ENCODE results near the gene CSMD2. TPM values are rescaled to one million over a fixed set of nuclear protein-coding genes. Genes with fewer than 3 reads are reported as not detected.
"Not testable (repeated sequence)": the region's sequence is repeated elsewhere in the genome, so short reads cannot be mapped to it uniquely, and the experiment has no call there.

CSMD2 gene
- total RNA-seq, 5 donors from 2014 or later (not counting 1 experiment from before 2014, with no cell fraction given): 0.03 TPM; not detected in 4

- CTCF ChIA-PET: no interaction called here
- Histone ChIP-seq H3K27ac (ENCODE audit: low read length) (no peak overlapping the region), H3K36me3 (ENCODE audit: control insufficient read depth in 2 of 2, extremely low read depth in 1 of 2, insufficient read depth in 1 of 2, low read length in 1 of 2) (no peaks in the 10 kb centered on the region), H3K4me1 (ENCODE audit: control insufficient read depth in 1 of 2, extremely low read depth in 1 of 2, insufficient read depth in 2 of 2, low read length in 2 of 2) (no peaks in the 10 kb centered on the region), H3K9me3 (no peaks in the 10 kb centered on the region), H3K27me3 (replicated peaks in 1 of 2; ENCODE audit: control insufficient read depth in 2 of 2, extremely low read depth in 1 of 2, insufficient read depth in 2 of 2, low read length in 1 of 2) (peaks cover 0 to 45% of the 10 kb centered on the region in 2 experiments), H3K4me3 (ENCODE audit: control insufficient read depth in 1 of 2, extremely low read depth in 1 of 2, low read length in 1 of 2) (no peak overlapping the region)
- Mint-ChIP-seq H3K9me3 (no peaks in the 10 kb centered on the region), H3K4me1 (no peaks in the 10 kb centered on the region), H3K4me3 (no peak overlapping the region), H3K27ac (no peak overlapping the region), H3K27me3 (peaks cover 14 to 31% of the 10 kb centered on the region in 2 donors), H3K36me3 (no peaks in the 10 kb centered on the region)
- 80% methylated on average over 3 of the region's 9 CpGs for WGBS (ENCODE audit: insufficient coverage)
- ATAC-seq (replicated peaks in 1 of 4) (no peak), DNase-seq (no peak)
- POLR2A ChIA-PET: no interaction called here
Observed at GRCh38 chr1:33516428-33516827, 648.6 kb downstream of the CSMD2 start.

DNA sequence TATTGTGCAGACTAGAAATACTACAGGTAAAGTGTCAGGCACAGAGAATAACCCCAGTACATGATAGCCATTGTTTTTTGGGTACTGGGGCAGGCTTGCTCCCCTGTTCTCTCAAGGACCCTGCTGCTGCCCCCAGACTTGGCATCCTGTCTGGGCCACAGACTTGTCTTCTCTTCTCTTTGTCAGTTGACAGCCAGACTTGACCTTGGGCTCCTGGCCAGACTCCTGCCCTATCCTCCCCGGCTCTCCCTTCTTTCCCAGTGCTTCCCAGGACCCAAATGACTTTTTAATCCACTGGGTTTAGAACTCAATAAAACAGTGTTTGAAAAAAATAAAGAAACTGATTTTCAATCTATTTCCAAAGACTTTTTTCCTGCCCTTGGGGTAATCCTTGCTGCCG, 649.4 kb downstream of the CSMD2 start:
- 100% methylated on average over 1 of the region's 2 CpGs for WGBS (ENCODE audit: insufficient coverage)
- Histone ChIP-seq H3K4me1 (ENCODE audit: control insufficient read depth in 1 of 2, extremely low read depth in 1 of 2, insufficient read depth in 2 of 2, low read length in 2 of 2) (no peaks in the 10 kb centered on the region), H3K36me3 (ENCODE audit: control insufficient read depth in 2 of 2, extremely low read depth in 1 of 2, insufficient read depth in 1 of 2, low read length in 1 of 2) (no peaks in the 10 kb centered on the region), H3K27me3 (replicated peaks in 1 of 2; ENCODE audit: control insufficient read depth in 2 of 2, extremely low read depth in 1 of 2, insufficient read depth in 2 of 2, low read length in 1 of 2) (peaks cover 0 to 40% of the 10 kb centered on the region in 2 experiments), H3K4me3 (ENCODE audit: control insufficient read depth in 1 of 2, extremely low read depth in 1 of 2, low read length in 1 of 2) (no peak overlapping the region), H3K9me3 (no peaks in the 10 kb centered on the region), H3K27ac (ENCODE audit: low read length) (no peak overlapping the region)
- Mint-ChIP-seq H3K4me1 (no peaks in the 10 kb centered on the region), H3K27ac (no peak overlapping the region), H3K27me3 (peaks cover 13 to 30% of the 10 kb centered on the region in 2 donors), H3K36me3 (no peaks in the 10 kb centered on the region), H3K4me3 (no peak overlapping the region), H3K9me3 (no peaks in the 10 kb centered on the region)
- CTCF ChIA-PET: no interaction called here
- POLR2A ChIA-PET: no interaction called here
- DNase-seq: no peak
- ATAC-seq (replicated peaks in 1 of 4): no peak

DNA sequence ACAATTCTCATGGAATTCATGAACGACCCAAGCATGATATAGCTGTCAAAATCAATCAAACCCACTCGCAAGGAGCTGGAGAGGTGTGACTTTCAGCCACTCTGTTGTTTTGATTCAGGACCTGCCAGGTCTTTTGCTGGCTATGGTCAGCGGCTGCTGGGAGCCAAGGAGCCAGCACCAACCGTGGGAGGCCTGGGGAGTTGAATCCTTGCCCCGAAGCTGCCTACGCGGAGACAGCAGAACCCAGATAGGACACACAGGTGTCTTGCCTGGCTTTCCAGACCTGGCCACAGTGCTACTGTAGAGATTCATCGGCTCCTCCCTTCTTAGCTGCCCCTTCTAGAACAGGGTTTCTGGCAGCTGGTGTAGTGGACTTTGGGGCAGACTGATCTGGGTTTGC, 649.9 kb downstream of the CSMD2 start:
- WGBS (ENCODE audit: insufficient coverage): 85% methylated on average over 7 of the region's 8 CpGs
- no peaks in the 10 kb centered on the region for H3K9me3 Mint-ChIP-seq
- H3K27ac Mint-ChIP-seq: no peak overlapping the region
- no peaks in the 10 kb centered on the region for H3K36me3 Mint-ChIP-seq
- no peaks in the 10 kb centered on the region for H3K4me1 Mint-ChIP-seq
- Histone ChIP-seq H3K36me3 (ENCODE audit: control insufficient read depth in 2 of 2, extremely low read depth in 1 of 2, insufficient read depth in 1 of 2, low read length in 1 of 2) (no peaks in the 10 kb centered on the region), H3K4me1 (ENCODE audit: control insufficient read depth in 1 of 2, extremely low read depth in 1 of 2, insufficient read depth in 2 of 2, low read length in 2 of 2) (no peaks in the 10 kb centered on the region), H3K27ac (ENCODE audit: low read length) (no peak overlapping the region), H3K9me3 (no peaks in the 10 kb centered on the region), H3K27me3 (replicated peaks in 1 of 2; ENCODE audit: control insufficient read depth in 2 of 2, extremely low read depth in 1 of 2, insufficient read depth in 2 of 2, low read length in 1 of 2) (peaks cover 0 to 37% of the 10 kb centered on the region in 2 experiments), H3K4me3 (ENCODE audit: control insufficient read depth in 1 of 2, extremely low read depth in 1 of 2, low read length in 1 of 2) (no peak overlapping the region)
- no peak overlapping the region for H3K4me3 Mint-ChIP-seq
- no peak for DNase-seq
- H3K27me3 Mint-ChIP-seq: peaks cover 13 to 32% of the 10 kb centered on the region in 2 donors
- CTCF ChIA-PET: no interaction called here
- POLR2A ChIA-PET: no interaction called here
- no peak for ATAC-seq (replicated peaks in 1 of 4)

- Histone ChIP-seq H3K4me1 (ENCODE audit: control insufficient read depth in 1 of 2, extremely low read depth in 1 of 2, insufficient read depth in 2 of 2, low read length in 2 of 2) (no peaks in the 10 kb centered on the region), H3K9me3 (no peaks in the 10 kb centered on the region), H3K27ac (ENCODE audit: low read length) (no peak overlapping the region), H3K36me3 (ENCODE audit: control insufficient read depth in 2 of 2, extremely low read depth in 1 of 2, insufficient read depth in 1 of 2, low read length in 1 of 2) (no peaks in the 10 kb centered on the region), H3K27me3 (replicated peaks in 1 of 2; ENCODE audit: control insufficient read depth in 2 of 2, extremely low read depth in 1 of 2, insufficient read depth in 2 of 2, low read length in 1 of 2) (peaks cover 0 to 16% of the 10 kb centered on the region in 2 experiments), H3K4me3 (ENCODE audit: control insufficient read depth in 1 of 2, extremely low read depth in 1 of 2, low read length in 1 of 2) (no peak overlapping the region)
- WGBS (ENCODE audit: insufficient coverage): 77% methylated on average over 4 of the region's 6 CpGs
- Mint-ChIP-seq H3K36me3 (no peaks in the 10 kb centered on the region), H3K4me3 (no peak overlapping the region), H3K27ac (no peak overlapping the region), H3K4me1 (no peaks in the 10 kb centered on the region), H3K27me3 (peaks cover 13 to 22% of the 10 kb centered on the region in 2 donors), H3K9me3 (no peaks in the 10 kb centered on the region)
- DNase-seq (no peak), ATAC-seq (replicated peaks in 1 of 4) (no peak)
- CTCF ChIA-PET: no interaction called here
- POLR2A ChIA-PET: no interaction called here
Observed at GRCh38 chr1:33512226-33513011, 652.6 kb downstream of the CSMD2 start.

- H3K27me3 ChIP-seq (replicated peaks in 1 of 2; ENCODE audit: control insufficient read depth in 2 of 2, extremely low read depth in 1 of 2, insufficient read depth in 2 of 2, low read length in 1 of 2); H3K4me1 ChIP-seq (ENCODE audit: control insufficient read depth in 1 of 2, extremely low read depth in 1 of 2, insufficient read depth in 2 of 2, low read length in 2 of 2); H3K4me1 Mint-ChIP-seq; DNase-seq; H3K36me3 Mint-ChIP-seq; ATAC-seq (replicated peaks in 1 of 4); H3K27me3 Mint-ChIP-seq; H3K27ac ChIP-seq (ENCODE audit: low read length); H3K27ac Mint-ChIP-seq; H3K9me3 Mint-ChIP-seq; H3K36me3 ChIP-seq (ENCODE audit: control insufficient read depth in 2 of 2, extremely low read depth in 1 of 2, insufficient read depth in 1 of 2, low read length in 1 of 2); H3K9me3 ChIP-seq; CTCF ChIA-PET; H3K4me3 Mint-ChIP-seq; POLR2A ChIA-PET; H3K4me3 ChIP-seq (ENCODE audit: control insufficient read depth in 1 of 2, extremely low read depth in 1 of 2, low read length in 1 of 2): not testable (repeated sequence)
- WGBS (ENCODE audit: insufficient coverage): 89% methylated on average over 9 of the region's 24 CpGs
Observed at GRCh38 chr1:33509276-33509675, 655.8 kb downstream of the CSMD2 start.

- Mint-ChIP-seq H3K36me3 (no peaks in the 10 kb centered on the region), H3K4me1 (no peaks in the 10 kb centered on the region), H3K4me3 (no peak overlapping the region), H3K9me3 (no peaks in the 10 kb centered on the region), H3K27me3 (peaks cover 1 to 7% of the 10 kb centered on the region in 2 donors), H3K27ac (no peak overlapping the region)
- H3K36me3 ChIP-seq (ENCODE audit: control insufficient read depth in 2 of 2, extremely low read depth in 1 of 2, insufficient read depth in 1 of 2, low read length in 1 of 2): no peaks in the 10 kb centered on the region
- no peak overlapping the region for H3K4me3 ChIP-seq (ENCODE audit: control insufficient read depth in 1 of 2, extremely low read depth in 1 of 2, low read length in 1 of 2)
- POLR2A ChIA-PET: interaction anchor here in 1 of 2 donors (0.8 kb wide), 1 partner anchor 48 kb away, joined by 13 read pairs; no protein-coding TSS in a partner anchor
- CTCF ChIA-PET: no interaction called here
- peaks cover 0 to 2% of the 10 kb centered on the region in 2 experiments for H3K27me3 ChIP-seq (replicated peaks in 1 of 2; ENCODE audit: control insufficient read depth in 2 of 2, extremely low read depth in 1 of 2, insufficient read depth in 2 of 2, low read length in 1 of 2)
- DNase-seq: no peak
- H3K4me1 ChIP-seq (ENCODE audit: control insufficient read depth in 1 of 2, extremely low read depth in 1 of 2, insufficient read depth in 2 of 2, low read length in 2 of 2): no peaks in the 10 kb centered on the region
- ATAC-seq (replicated peaks in 1 of 4): no peak
- H3K9me3 ChIP-seq: no peaks in the 10 kb centered on the region
- WGBS (ENCODE audit: insufficient coverage): no CpG with 5 or more reads among the region's 1 CpG
- no peak overlapping the region for H3K27ac ChIP-seq (ENCODE audit: low read length)
Observed at GRCh38 chr1:33508151-33508550, 656.9 kb downstream of the CSMD2 start.
